GM18517 (cell line): ENCODE results near the gene TTLL10.
"Not testable (repeated sequence)": the region's sequence is repeated elsewhere in the genome, so short reads cannot be mapped to it uniquely, and the experiment has no call there.

Experiments
- ATAC-seq: cut with Tn5 transposase; IDR thresholded peaks from one replicate; pipeline ENCODE4 v1.9.1; 2021; ENCODE audit warnings: mild to moderate bottlenecking, moderate library complexity; ENCODE audit not compliant: unreplicated experiment

TTLL10 gene

GRCh38 chr1:1141244-1141910 lies 32.3 kb upstream of the TTLL10 start:
- ATAC-seq = no peak

- no peak for ATAC-seq
These were observed 31.8 kb upstream of the TTLL10 start for GRCh38 chr1:1141911-1142250.

GRCh38 chr1:1142352-1142751 lies 31.3 kb upstream of the TTLL10 start:
- not testable (repeated sequence) for ATAC-seq

GRCh38 chr1:1142844-1143243 lies 30.8 kb upstream of the TTLL10 start:
- no peak for ATAC-seq

GRCh38 chr1:1143636-1144035 lies 30.0 kb upstream of the TTLL10 start:
- no peak for ATAC-seq

- ATAC-seq = no peak
These were observed 29.4 kb upstream of the TTLL10 start for GRCh38 chr1:1144122-1144842.

- ATAC-seq = no peak
These were observed 28.7 kb upstream of the TTLL10 start for GRCh38 chr1:1144843-1145546.

GRCh38 chr1:1145547-1145914 lies 28.1 kb upstream of the TTLL10 start:
- ATAC-seq = no peak

GRCh38 chr1:1146026-1146425 lies 27.7 kb upstream of the TTLL10 start:
- ATAC-seq = no peak

GRCh38 chr1:1146596-1146995 lies 27.1 kb upstream of the TTLL10 start:
- ATAC-seq = no peak

- no peak for ATAC-seq
These were observed 25.6 kb upstream of the TTLL10 start for GRCh38 chr1:1148061-1148460.

- ATAC-seq = no peak
These were observed 25.1 kb upstream of the TTLL10 start for GRCh38 chr1:1148569-1148968.

- ATAC-seq = no peak
These were observed 24.3 kb upstream of the TTLL10 start for GRCh38 chr1:1149416-1149815.

GRCh38 chr1:1150100-1150499 lies 23.6 kb upstream of the TTLL10 start:
- no peak for ATAC-seq

GRCh38 chr1:1151306-1151705 lies 22.4 kb upstream of the TTLL10 start:
- ATAC-seq = no peak

GRCh38 chr1:1152431-1152830 lies 21.2 kb upstream of the TTLL10 start:
- ATAC-seq = not testable (repeated sequence)

GRCh38 chr1:1153215-1153614 lies 20.5 kb upstream of the TTLL10 start:
- not testable (repeated sequence) for ATAC-seq

- no peak for ATAC-seq
These were observed 19.8 kb upstream of the TTLL10 start for GRCh38 chr1:1153874-1154273.

GRCh38 chr1:1155258-1155657 lies 18.4 kb upstream of the TTLL10 start:
- no peak for ATAC-seq

GRCh38 chr1:1156140-1157032 lies 17.3 kb upstream of the TTLL10 start:
- no peak for ATAC-seq

- no peak for ATAC-seq
These were observed 16.7 kb upstream of the TTLL10 start for GRCh38 chr1:1157033-1157365.
